Muscle of arm (tissue), 12 donors: ENCODE results near the gene NLRP6. TPM values are rescaled to one million over a fixed set of nuclear protein-coding genes. Genes with fewer than 3 reads are reported as not detected.
"Not testable (repeated sequence)": the region's sequence is repeated elsewhere in the genome, so short reads cannot be mapped to it uniquely, and the experiment has no call there.

Experiments used
- DNase-seq: peaks from one replicate; pipeline ENCODE4 v3.0.0-alpha.2; 2013
- polyA plus RNA-seq, 12 donors: library from polyadenylated mRNA; unstranded; fragments of 120-200 nt; gene quantifications; one replicate each; pipeline ENCODE4 v1.2.1, GENCODE V29; 2013; ENCODE audit not compliant: insufficient read length in 12 of 12

The NLRP6 gene
- polyA plus RNA-seq, 12 donors: not detected

DNA sequence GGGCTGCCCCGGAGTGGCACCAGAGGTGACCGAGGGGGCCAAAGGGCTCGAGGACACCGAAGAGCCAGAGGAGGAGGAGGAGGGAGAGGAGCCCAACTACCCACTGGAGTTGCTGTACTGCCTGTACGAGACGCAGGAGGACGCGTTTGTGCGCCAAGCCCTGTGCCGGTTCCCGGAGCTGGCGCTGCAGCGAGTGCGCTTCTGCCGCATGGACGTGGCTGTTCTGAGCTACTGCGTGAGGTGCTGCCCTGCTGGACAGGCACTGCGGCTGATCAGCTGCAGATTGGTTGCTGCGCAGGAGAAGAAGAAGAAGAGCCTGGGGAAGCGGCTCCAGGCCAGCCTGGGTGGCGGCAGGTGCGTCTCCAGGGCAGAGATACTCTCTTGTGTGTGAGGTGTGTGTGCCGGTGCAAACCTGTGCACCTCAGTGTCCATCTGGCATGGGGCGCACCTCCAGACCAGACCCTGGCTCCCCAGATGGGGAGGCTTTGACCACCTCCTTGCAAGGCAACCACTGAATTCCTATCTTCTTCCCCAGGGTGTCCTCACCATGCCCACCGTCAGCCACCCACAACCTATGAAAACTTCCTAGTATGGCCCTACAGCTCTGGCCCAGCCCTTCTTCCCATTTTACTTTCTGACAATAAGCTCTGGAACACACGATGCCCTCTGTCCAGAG, 3.4 kb downstream of the NLRP6 start:
- DNase-seq: no peak

DNA sequence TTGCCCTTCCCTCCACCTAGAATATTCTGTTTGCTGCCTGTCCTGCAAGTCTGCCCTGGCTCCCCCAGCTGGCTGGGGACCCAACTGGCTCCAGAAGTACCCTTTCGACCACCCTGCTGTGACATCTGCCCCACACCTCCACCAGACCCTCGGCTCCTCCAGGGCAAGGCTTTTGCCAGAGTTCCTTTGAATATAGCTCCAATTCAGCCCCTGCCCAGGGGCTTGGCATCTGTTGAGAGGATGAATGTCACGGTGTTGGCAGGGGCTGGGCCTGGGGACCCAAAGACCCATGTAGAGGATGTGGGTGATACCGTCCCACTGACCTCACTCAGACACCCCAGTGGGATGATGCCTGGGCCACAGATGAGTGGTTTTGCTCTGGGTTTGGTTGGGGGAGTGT, 4.0 kb downstream of the NLRP6 start:
- DNase-seq: no peak

DNA sequence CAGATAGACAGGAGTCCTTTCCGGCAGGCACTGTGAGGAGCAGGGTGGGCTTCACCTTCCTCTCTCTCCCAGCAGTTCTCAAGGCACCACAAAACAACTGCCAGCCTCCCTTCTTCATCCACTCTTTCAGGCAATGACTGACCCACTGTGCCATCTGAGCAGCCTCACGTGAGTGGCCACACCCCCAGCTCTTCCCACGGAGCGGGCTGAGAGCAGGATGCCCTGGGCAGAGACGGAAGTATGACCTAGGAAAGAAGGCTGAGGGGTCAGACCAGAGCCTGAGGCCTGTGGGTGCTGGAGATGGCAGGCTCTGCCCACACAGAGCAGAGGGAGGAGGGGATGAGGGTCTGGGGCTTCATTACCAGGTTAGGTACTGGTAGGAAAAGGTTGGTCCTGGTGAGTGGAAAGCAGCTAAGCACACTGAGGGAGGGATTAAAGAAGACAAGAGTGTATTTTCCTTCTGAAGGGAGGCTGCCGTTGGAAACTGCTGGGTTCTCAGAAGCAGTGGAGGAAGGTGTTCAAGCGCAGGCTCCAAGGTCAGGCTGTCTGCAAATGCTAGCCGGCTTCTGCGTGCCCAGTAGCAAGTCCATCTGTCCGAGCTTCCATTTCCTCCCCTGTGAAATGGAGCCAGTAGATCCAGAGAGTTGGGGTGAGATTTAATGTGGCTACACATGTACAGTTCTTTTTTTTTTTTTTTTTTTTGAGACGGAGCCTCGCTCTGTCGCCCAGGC, 4.6 kb downstream of the NLRP6 start:
- DNase-seq: no peak

DNA sequence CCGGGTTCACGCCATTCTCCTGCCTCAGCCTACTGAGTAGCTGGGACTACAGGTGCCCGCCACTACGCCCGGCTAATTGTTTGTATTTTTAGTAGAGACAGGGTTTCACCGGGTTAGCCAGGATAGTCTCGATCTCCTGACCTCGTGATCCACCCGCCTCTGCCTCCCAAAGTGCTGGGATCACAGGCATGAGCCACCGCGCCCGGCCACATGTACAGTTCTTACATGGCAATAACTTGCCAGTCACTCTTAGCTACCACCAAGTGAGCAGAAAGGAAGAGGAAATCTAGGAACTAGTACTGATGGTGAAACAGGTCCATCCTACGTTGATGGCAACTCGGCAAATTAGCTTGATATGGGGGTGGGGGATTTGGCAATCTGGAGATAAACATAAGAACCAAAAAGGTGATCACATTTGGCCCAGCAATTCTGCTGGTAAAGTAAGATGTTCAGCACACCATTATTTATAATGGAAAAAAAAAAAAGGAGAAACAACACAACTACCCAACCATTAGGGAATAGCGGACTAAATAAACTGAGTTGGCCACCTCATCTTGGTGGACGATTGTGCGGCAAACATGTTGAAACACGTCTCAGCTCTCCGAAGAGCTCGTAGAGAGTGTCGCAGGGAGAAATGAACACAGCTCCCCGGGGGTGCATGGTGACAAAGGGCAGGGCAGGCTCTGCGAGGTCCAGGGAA, 5.3 kb downstream of the NLRP6 start:
- DNase-seq: no peak

- no peak for DNase-seq
These were observed 6.2 kb downstream of the NLRP6 start for GRCh38 chr11:284105-285020.

DNA sequence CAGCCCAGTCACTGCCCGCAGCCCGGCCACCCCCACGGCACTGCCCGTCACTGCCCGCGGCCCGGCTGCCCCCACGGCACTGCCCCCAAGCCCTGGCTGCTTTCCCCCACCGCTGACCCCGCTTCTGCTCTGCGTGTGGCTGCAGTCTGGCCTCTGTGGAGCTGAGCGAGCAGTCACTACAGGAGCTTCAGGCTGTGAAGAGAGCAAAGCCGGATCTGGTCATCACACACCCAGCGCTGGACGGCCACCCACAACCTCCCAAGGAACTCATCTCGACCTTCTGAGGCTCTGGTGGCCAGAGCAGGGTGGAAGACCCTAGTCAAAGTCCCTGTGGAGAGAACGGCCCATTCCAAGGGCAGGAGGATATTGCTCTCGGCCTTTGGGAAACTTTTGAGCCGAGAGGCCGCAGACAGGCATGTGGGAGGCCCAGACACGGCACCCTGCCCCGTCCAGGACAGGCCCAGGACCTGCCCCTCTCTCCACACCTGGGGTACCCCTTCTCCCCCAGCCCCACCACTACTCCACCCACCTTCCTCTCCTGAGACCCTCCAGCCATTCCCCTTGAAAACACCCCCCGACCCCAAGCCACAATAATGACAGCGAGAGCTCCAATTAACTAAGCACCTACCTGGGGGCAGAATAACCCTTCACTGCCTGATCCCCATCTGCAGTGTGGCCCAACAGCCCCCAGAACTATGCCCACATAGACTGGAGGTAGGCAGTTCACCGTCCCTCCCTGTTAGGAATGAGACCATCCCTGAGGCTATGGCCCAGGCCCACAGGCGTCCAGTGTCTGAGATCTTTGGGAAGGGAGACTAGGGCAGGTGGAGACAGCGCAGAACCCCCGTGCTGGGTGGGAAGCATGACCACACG, 7.0 kb downstream of the NLRP6 start:
- DNase-seq: no peak

DNA sequence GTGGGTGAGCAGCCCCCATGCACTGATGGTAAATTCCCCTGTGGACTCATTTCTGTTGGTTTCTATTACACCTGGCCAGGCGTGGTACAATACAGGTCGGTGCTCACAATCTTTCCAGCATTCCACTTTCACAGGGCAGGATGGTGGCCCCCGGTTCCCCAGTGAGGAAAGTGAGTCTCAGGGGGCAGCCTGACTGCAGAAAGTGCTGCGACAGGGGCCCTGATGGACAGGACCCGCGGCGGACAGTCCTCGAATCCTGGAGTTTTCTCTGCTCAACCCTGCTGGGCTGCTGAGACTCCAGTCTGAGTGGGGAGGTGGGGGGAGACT, 7.7 kb downstream of the NLRP6 start:
- DNase-seq: no peak

DNA sequence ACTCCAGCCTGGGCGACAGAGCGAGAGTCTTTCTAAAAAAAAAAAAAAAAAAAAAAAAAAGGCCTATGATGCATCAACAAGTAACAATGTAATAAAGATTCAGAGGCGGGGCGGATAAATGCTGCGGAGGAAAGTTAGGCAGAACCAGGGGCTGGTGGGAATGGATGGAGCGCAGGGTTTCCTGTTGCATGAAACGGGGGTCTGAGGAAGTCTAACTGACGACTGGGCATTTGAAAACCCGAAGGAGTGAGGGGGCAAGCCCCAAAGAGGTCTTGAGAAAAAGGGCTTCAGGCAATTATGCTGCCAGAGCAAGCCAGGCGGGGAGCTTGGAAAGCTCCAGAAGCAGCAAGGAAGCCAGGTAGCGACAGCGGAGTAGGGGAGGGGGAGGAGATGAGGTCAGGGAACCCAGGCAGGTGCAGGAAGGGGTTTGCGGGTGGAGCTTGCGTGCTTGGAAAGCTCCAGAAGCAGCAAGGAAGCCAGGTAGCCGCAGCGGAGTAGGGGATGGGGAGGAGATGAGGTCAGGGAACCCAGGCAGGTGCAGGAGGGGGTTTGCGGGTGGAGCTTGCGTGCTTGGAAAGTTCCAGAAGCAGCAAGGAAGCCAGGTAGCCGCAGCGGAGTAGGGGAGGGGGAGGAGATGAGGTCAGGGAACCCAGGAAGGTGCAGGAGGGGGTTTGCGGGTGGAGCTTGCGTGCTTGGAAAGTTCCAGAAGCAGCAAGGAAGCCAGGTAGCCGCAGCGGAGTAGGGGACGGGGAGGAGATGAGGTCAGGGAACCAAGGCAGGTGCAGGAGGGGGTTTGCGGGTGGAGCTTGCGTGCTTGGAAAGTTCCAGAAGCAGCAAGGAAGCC, 9.0 kb downstream of the NLRP6 start:
- DNase-seq: not testable (repeated sequence)

GRCh38 chr11:287821-288477, 9.7 kb downstream of the NLRP6 start:
- no peak for DNase-seq

- no peak for DNase-seq
These were observed 10.5 kb downstream of the NLRP6 start, which contains the start of gene PGGHG for GRCh38 chr11:288478-289397. TSS of gene PGGHG (plus strand) at chr11:289126. CDS start at chr11:289817, 691 bp downstream.

GRCh38 chr11:289398-289711, 11.1 kb downstream of the NLRP6 start:
- DNase-seq: no peak

DNA sequence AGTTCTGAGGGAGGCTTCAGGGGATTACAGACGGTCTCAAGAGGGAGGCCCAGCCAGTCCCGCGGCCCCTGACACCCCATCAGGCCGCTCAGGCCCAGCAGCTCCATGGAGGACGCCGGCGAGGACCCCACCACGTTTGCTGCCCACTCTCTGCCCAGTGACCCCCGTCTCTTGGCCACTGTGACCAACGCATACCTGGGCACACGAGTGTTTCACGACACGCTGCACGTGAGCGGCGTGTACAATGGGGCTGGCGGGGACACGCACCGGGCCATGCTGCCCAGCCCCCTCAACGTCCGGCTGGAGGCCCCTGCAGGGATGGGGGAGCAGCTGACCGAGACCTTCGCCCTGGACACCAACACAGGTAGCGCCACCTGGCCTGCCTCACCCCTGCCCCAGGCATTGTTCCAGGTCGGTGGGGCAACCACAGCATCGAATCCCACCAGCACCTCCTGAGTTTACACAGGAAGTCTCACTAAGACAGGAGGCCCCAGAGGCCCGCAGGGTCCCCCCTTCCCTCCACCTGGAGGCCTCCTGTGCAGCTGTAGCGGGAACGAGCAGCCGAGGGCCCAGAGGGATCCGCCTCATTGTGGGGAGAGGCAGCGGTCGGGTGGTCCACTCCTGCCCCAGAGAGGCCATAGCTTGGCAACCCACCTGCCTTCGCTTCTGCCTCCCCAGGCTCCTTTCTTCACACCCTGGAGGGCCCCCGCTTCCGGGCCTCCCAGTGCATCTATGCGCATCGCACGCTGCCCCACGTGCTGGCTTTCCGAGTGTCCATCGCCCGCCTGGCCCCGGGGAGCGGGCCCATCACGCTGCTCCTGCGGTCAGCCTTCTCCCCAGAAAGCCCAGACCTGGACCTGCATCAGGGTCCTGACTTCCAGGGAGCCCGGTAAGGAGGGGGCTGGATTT, 11.8 kb downstream of the NLRP6 start:
- no peak for DNase-seq

- DNase-seq: no peak
These were observed 12.5 kb downstream of the NLRP6 start for GRCh38 chr11:290621-291231.

- DNase-seq: no peak
These were observed 13.3 kb downstream of the NLRP6 start for GRCh38 chr11:291281-292210.
